DND-41 (cell line): ENCODE results near the gene IL12B.

ENCODE experiments used
- ATAC-seq: fragments of 200-7000 bp; cut with Tn5 transposase; 3 replicates; pipeline ENCODE4 v1.9.1; 2021; ENCODE audit warnings: low read depth; ENCODE audit not compliant: insufficient read depth
- DNase-seq: peaks from one replicate; pipeline ENCODE4 v3.0.0-alpha.2; 2020
- H2AFZ ChIP-seq: 2 replicates; pipeline ENCODE4 v1.6.0; 2012; ENCODE audit warnings: low read depth, low read length
- H3K27ac ChIP-seq: 2 replicates; pipeline ENCODE4 v1.5.1; 2012; ENCODE audit warnings: low read length, inconsistent platforms
- H3K27me3 ChIP-seq: fragments of 200-600 bp; sonication (generic); 2 replicates; pipeline ENCODE4 v1.6.0; 2012; ENCODE audit warnings: low read length, mild to moderate bottlenecking, inconsistent platforms; ENCODE audit not compliant: insufficient read depth, poor library complexity
- H3K36me3 ChIP-seq: 2 replicates; pipeline ENCODE4 v1.5.1; 2012; ENCODE audit warnings: low read length, inconsistent platforms; ENCODE audit not compliant: insufficient read depth
- H3K4me1 ChIP-seq: 2 replicates; pipeline ENCODE4 v1.5.1; 2012; ENCODE audit warnings: mild to moderate bottlenecking, low read length; ENCODE audit not compliant: insufficient read depth
- H3K4me2 ChIP-seq: 2 replicates; pipeline ENCODE4 v1.6.0; 2012; ENCODE audit warnings: mild to moderate bottlenecking, moderate library complexity, low read length, inconsistent platforms; ENCODE audit not compliant: insufficient read depth
- H3K4me3 ChIP-seq, 2 experiments: fragments of 200-600 bp in 1 of 2; shearing (Covaris generic) in 1 of 2; 2 replicates each; pipeline ENCODE4 v1.5.1; 2012 to 2016; ENCODE audit warnings: inconsistent platforms in 2 of 2, low read length in 2 of 2, mild to moderate bottlenecking in 2 of 2, low read depth in 1 of 2, moderate library complexity in 1 of 2
- H3K79me2 ChIP-seq: 2 replicates; pipeline ENCODE4 v1.6.0; 2012; ENCODE audit warnings: low read length, inconsistent platforms; ENCODE audit not compliant: insufficient read depth
- H3K9ac ChIP-seq: 2 replicates; pipeline ENCODE4 v1.6.0; 2012; ENCODE audit warnings: low read depth, mild to moderate bottlenecking, inconsistent platforms, low read length, moderate library complexity
- H3K9me3 ChIP-seq: 2 replicates; pipeline ENCODE4 v1.5.1; 2012; ENCODE audit warnings: low read length, moderate library complexity, mild to moderate bottlenecking, inconsistent platforms; ENCODE audit not compliant: insufficient read depth, severe bottlenecking
- H4K20me1 ChIP-seq: 2 replicates; pipeline ENCODE4 v1.6.0; 2012; ENCODE audit warnings: low read length; ENCODE audit not compliant: insufficient read depth
- CTCF ChIP-seq: IDR thresholded peaks from 2 replicates; pipeline ENCODE4 v1.5.1; 2012; ENCODE audit warnings: borderline replicate concordance, low read length, moderate library complexity, mild to moderate bottlenecking; ENCODE audit not compliant: poor library complexity, severe bottlenecking; ENCODE audit errors: extremely low read depth
- EZH2 ChIP-seq: IDR thresholded peaks from 3 replicates; pipeline ENCODE4 v1.6.1; 2012; ENCODE audit warnings: borderline replicate concordance, low read depth, mild to moderate bottlenecking, moderate library complexity, low read length, inconsistent platforms; ENCODE audit not compliant: severe bottlenecking

Gene IL12B

GRCh38 chr5:159336586-159336985 is 6.3 kb upstream of the IL12B start:
- Histone ChIP-seq H3K27ac (no peak overlapping the region), H3K9me3 (no peaks in the 10 kb centered on the region)
- ATAC-seq: no peak

GRCh38 chr5:159333545-159333925 is 3.2 kb upstream of the IL12B start:
- no peak for DNase-seq
- Histone ChIP-seq H3K9me3 (no peaks in the 10 kb centered on the region), H3K27me3 (no peaks in the 10 kb centered on the region), H3K27ac (no peak overlapping the region), H3K4me1 (no peaks in the 10 kb centered on the region), H3K4me3 (no peak overlapping the region), H2AFZ (no peak overlapping the region), H3K9ac (no peak overlapping the region), H3K79me2 (no peaks in the 10 kb centered on the region), H4K20me1 (no peaks in the 10 kb centered on the region), H3K36me3 (no peaks in the 10 kb centered on the region), H3K4me2 (no peak overlapping the region)
- no peak for TF ChIP-seq EZH2
- no peak for TF ChIP-seq CTCF
- ATAC-seq: no peak

More at GRCh38 chr5:159336586-159336985, 6.3 kb upstream of the IL12B start:
- Histone ChIP-seq H3K27me3 (no peaks in the 10 kb centered on the region), H3K4me1 (peaks cover under 1% of the 10 kb centered on the region), H2AFZ (no peak overlapping the region), H3K36me3 (no peaks in the 10 kb centered on the region), H3K79me2 (no peaks in the 10 kb centered on the region), H3K9ac (no peak overlapping the region), H3K4me2 (no peak overlapping the region), H4K20me1 (no peaks in the 10 kb centered on the region), H3K4me3 (no peak overlapping the region)
- DNase-seq: no peak
- TF ChIP-seq EZH2: no peak
- no peak for TF ChIP-seq CTCF

- no peaks in the 10 kb centered on the region for H4K20me1 ChIP-seq
- no peak overlapping the region for H3K9ac ChIP-seq
- no peak overlapping the region for H3K4me2 ChIP-seq
- H3K4me1 ChIP-seq: no peaks in the 10 kb centered on the region
- no peaks in the 10 kb centered on the region for H3K36me3 ChIP-seq
- no peaks in the 10 kb centered on the region for H3K9me3 ChIP-seq
- H3K4me3 ChIP-seq: no peak overlapping the region
- DNase-seq (no peak), ATAC-seq (no peak)
- TF ChIP-seq EZH2: no peak
- no peak for TF ChIP-seq CTCF
- no peak overlapping the region for H3K27ac ChIP-seq
- no peaks in the 10 kb centered on the region for H3K79me2 ChIP-seq
- no peaks in the 10 kb centered on the region for H3K27me3 ChIP-seq
- no peak overlapping the region for H2AFZ ChIP-seq
Measured at GRCh38 chr5:159332800-159333544, 2.7 kb upstream of the IL12B start.
